ENCODE data around the gene LTA. TPM values are rescaled to one million over a fixed set of nuclear protein-coding genes. Genes with fewer than 3 reads are reported as not detected.

Gene LTA
- polyA plus RNA-seq, 3 donors, result 0.26 to 0.28 TPM; not detected in 1

DNA sequence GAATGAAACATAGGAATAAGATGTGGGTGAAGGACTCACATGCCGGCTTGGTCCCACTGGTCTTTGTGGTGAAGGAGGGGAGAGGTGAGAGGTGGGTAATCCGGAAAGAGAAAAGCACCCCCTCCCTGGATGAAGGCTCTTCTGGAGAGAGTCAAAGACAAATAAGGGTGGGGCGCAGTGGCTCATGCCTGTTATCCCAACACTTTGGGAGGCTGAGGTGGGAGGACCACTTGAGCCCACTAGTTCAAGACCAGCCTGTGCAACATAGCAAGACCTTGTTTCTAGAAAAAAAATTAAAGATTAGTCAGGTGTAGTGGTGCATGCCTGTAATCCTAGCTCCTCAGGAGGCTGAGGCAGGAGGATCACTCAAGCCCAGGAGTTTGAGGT is 7.0 kb downstream of the LTA start:
- Histone ChIP-seq H3K4me1 (ENCODE audit: control insufficient read depth in 1 of 2, insufficient read depth in 2 of 2, low read length in 2 of 2) (peaks cover 78 to 94% of the 10 kb centered on the region in 2 donors), H3K79me2 (ENCODE audit: insufficient read depth, low read length) (peaks cover 69% of the 10 kb centered on the region), H3K36me3 (replicated peaks in 1 of 2; ENCODE audit: control insufficient read depth in 1 of 2, insufficient read depth in 2 of 2, low read length in 2 of 2) (peaks cover 18 to 25% of the 10 kb centered on the region in 2 donors), H3K27me3 (ENCODE audit: control insufficient read depth in 2 of 2, insufficient read depth in 2 of 2, low read length in 2 of 2) (no peaks in the 10 kb centered on the region), H4K20me1 (ENCODE audit: insufficient read depth, low read length) (peaks cover 39% of the 10 kb centered on the region), H3K4me2 (replicated peaks; ENCODE audit: extremely low read depth, low read length, poor library complexity, severe bottlenecking) (no peak overlapping the region), H3K9ac (ENCODE audit: insufficient read depth, low read length, poor library complexity, severe bottlenecking) (no peak overlapping the region), H3K27ac (ENCODE audit: low read depth in 1 of 2, low read length in 2 of 2) (no peak overlapping the region), H3K9me3 (replicated peaks in 1 of 2; ENCODE audit: control insufficient read depth in 1 of 2, insufficient read depth in 1 of 2, low read length in 2 of 2) (no peaks in the 10 kb centered on the region), H3K4me3 (replicated peaks in 1 of 3; ENCODE audit: low read depth in 2 of 3, low read length in 3 of 3) (no peak overlapping the region), H2AFZ (ENCODE audit: insufficient read depth, low read depth, low read length, poor library complexity, severe bottlenecking) (no peak overlapping the region)
- Mint-ChIP-seq H3K27me3 (ENCODE audit: low read depth in 3 of 3) (peaks cover 0 to 2% (median 1%) of the 10 kb centered on the region in 3 donors), H3K27ac (peak overlapping the region in 3 of 7 donors; percentile 28 to 54 (median 35)), H3K36me3 (peaks cover 31 to 36% of the 10 kb centered on the region in 2 donors), H3K4me3 (no peak overlapping the region), H3K9me3 (peaks cover 0 to 3% (median 0%) of the 10 kb centered on the region in 7 donors), H3K4me1 (peaks cover 88% of the 10 kb centered on the region)
- intact Hi-C loops (cut with micrococcal nuclease), result no loop called here
- DNase-seq, result no peak
- WGBS (ENCODE audit: insufficient coverage), result 86% methylated on average over 1 of the region's 3 CpGs
- TF ChIP-seq, protein P1, sequence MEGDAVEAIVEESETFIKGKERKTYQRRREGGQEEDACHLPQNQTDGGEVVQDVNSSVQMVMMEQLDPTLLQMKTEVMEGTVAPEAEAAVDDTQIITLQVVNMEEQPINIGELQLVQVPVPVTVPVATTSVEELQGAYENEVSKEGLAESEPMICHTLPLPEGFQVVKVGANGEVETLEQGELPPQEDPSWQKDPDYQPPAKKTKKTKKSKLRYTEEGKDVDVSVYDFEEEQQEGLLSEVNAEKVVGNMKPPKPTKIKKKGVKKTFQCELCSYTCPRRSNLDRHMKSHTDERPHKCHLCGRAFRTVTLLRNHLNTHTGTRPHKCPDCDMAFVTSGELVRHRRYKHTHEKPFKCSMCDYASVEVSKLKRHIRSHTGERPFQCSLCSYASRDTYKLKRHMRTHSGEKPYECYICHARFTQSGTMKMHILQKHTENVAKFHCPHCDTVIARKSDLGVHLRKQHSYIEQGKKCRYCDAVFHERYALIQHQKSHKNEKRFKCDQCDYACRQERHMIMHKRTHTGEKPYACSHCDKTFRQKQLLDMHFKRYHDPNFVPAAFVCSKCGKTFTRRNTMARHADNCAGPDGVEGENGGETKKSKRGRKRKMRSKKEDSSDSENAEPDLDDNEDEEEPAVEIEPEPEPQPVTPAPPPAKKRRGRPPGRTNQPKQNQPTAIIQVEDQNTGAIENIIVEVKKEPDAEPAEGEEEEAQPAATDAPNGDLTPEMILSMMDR (IDR thresholded peaks at IDR 0.05), result no peak

DNA sequence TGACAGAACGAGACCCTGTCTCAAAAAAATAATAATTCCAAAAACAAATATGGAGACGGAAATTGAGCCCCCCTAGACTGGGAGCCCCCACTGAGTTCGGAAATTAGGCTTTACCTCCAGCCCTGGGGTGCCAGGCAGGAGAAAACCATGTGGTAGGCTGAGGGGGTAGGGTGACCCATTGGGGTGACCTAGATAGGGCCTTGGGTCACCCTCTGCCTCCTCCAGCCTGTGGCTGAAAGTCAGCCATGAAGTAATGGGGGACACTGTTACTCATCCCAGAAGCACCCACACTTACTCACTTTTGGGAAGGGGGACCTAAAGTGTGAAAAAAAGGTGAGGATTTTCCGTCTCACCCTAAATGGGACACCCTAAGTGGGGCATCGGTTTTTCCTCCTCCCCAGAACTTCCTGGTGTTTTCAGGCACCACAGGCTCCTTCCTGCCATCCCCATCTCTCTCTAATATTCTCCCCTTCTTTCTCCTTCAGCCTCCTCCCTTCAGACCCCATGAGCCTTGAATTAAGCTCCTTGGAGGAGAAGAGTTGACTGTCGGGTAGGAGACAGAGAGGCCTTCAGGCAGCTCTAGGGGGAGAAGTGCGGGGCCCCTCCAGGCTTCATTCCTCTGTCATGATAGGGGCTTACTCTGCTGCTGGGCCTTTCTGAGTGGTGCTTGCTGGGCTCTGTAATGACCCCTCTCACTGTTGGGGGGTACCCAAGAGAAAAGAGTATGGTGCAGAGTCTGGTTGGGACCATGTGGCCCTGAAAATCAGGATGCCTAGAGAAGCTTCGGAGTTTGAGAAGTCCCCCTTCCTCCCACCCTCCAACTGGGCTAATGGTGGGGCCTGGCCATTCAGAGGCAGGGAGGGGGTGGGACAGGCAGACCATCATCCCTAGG is 7.7 kb downstream of the LTA start:
- Histone ChIP-seq H3K4me2 (replicated peaks; ENCODE audit: extremely low read depth, low read length, poor library complexity, severe bottlenecking) (peak overlapping the region; percentile 98), H3K27ac (ENCODE audit: low read depth in 1 of 2, low read length in 2 of 2) (no peak overlapping the region), H4K20me1 (ENCODE audit: insufficient read depth, low read length) (peaks cover 39% of the 10 kb centered on the region), H2AFZ (ENCODE audit: insufficient read depth, low read depth, low read length, poor library complexity, severe bottlenecking) (peak overlapping the region; percentile 88), H3K9me3 (replicated peaks in 1 of 2; ENCODE audit: control insufficient read depth in 1 of 2, insufficient read depth in 1 of 2, low read length in 2 of 2) (no peaks in the 10 kb centered on the region), H3K36me3 (replicated peaks in 1 of 2; ENCODE audit: control insufficient read depth in 1 of 2, insufficient read depth in 2 of 2, low read length in 2 of 2) (peaks cover 18 to 25% of the 10 kb centered on the region in 2 donors), H3K79me2 (ENCODE audit: insufficient read depth, low read length) (peaks cover 75% of the 10 kb centered on the region), H3K4me1 (ENCODE audit: control insufficient read depth in 1 of 2, insufficient read depth in 2 of 2, low read length in 2 of 2) (peaks cover 81 to 94% of the 10 kb centered on the region in 2 donors), H3K4me3 (replicated peaks in 1 of 3; ENCODE audit: low read depth in 2 of 3, low read length in 3 of 3) (peak overlapping the region in 2 of 3 experiments; percentile 84 to 94), H3K27me3 (ENCODE audit: control insufficient read depth in 2 of 2, insufficient read depth in 2 of 2, low read length in 2 of 2) (no peaks in the 10 kb centered on the region), H3K9ac (ENCODE audit: insufficient read depth, low read length, poor library complexity, severe bottlenecking) (peak overlapping the region; percentile 71)
- Mint-ChIP-seq H3K9me3 (peaks cover 0 to 3% (median 0%) of the 10 kb centered on the region in 7 donors), H3K27me3 (ENCODE audit: low read depth in 3 of 3) (peaks cover 0 to 2% (median 1%) of the 10 kb centered on the region in 3 donors), H3K36me3 (peaks cover 31 to 36% of the 10 kb centered on the region in 2 donors), H3K27ac (peak overlapping the region in 6 of 7 donors; percentile 28 to 93 (median 82)), H3K4me1 (peaks cover 88% of the 10 kb centered on the region), H3K4me3 (peak overlapping the region; percentile 93 to 95)
- WGBS (ENCODE audit: insufficient coverage), result 100% methylated on average over 1 of the region's 8 CpGs
- DNase-seq, result peak in 1 of 3 donors; percentile 30
- TF ChIP-seq, protein P1 (IDR thresholded peaks at IDR 0.05), result no peak
- intact Hi-C loops (cut with micrococcal nuclease), result loop anchor here in 1 of 2 donors (2.0 kb wide), 1 partner anchor 17 kb away; no protein-coding TSS in a partner anchor
